ENCODE results near the gene CYP4F22.
"Not testable (repeated sequence)": the region's sequence is repeated elsewhere in the genome, so short reads cannot be mapped to it uniquely, and the experiment has no call there.

CYP4F22 gene

DNA sequence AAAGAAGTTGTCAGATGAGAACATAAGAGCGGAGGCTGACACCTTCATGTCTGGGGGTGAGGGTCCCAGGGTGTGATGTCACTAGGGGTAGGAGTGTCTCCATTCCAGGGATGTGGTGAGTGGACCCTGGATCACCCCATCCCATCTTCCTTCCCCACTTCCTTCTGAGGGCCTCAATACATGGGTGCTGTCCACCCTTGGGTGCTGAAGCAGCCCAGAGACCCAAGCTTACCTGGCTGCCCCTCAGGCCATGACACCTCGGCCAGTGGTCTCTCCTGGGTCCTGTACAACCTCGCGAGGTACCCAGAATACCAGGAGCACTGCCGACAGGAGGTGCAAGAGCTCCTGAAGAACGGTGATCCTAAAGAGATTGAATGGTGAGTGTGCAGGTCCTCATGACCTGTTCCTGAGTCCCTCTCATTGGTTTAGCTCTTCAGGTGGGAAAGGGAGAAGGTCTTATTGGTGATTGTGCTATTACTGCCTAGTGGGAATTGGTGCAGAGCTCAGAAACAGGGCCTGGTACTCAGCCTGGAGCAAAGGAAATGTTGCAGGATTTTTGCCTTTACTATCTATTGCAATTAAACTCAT, 69.0 kb downstream of the CYP4F22 start:
- DNase-seq = no peak

DNA sequence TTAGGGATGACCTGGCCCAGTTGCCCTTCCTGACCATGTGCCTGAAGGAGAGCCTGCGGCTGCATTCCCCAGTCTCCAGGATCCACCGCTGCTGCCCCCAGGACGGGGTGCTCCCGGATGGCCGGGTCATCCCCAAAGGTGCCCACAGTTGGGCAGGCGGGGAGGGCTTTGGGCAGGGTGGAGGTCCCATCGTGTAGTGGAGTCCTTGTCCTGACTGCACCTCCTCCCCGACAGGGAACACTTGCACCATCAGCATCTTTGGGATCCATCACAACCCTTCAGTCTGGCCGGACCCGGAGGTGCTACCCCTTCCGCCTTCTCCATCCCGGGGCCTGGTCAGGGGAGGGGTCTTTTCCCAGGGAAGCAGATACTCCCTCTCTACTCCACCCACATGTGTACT, 75.0 kb downstream of the CYP4F22 start:
- DNase-seq = no peak

DNA sequence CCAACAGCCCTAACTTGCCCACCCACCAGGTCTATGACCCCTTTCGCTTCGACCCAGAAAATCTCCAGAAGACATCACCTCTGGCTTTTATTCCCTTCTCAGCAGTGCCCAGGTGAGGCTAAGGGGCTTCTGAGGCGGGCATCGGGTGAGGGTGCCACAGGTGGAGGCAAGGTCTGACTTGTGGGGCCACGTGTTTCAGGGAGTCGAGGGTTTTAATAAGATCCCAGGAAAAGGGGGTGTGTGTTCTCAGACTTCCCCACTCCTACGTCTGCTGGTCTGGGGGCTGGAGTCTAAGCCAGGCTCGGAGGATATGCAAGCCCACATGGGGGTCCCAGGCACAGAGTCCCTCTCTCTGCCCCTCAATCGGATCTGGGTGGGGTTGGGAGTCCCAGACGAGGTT, 75.8 kb downstream of the CYP4F22 start:
- no peak for DNase-seq

DNA sequence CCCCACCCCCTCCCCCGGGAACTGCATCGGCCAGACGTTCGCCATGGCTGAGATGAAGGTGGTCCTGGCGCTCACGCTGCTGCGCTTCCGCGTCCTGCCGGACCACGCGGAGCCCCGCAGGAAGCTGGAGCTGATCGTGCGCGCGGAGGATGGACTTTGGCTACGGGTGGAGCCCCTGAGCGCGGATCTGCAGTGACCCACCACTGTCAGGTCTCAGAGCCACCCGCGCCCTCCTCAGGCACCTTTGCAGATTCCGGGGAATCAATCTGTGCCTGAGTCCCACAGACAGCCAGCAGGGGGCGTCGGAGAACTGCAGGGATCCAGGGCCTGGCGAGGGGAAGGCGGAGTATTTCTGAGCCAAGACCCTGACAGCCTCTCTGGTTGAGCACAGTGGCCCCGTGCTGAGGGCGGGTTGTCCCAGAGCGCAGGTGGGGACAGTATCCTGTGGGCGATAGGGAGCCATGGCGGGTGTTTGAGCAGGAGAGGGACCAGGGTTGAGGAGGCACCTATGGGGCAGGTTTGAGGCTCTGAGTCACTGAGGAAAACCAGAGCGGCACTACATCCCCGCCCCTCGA, 76.3 kb downstream of the CYP4F22 start:
- DNase-seq = peak; percentile 2 to 36 (median 7)

DNA sequence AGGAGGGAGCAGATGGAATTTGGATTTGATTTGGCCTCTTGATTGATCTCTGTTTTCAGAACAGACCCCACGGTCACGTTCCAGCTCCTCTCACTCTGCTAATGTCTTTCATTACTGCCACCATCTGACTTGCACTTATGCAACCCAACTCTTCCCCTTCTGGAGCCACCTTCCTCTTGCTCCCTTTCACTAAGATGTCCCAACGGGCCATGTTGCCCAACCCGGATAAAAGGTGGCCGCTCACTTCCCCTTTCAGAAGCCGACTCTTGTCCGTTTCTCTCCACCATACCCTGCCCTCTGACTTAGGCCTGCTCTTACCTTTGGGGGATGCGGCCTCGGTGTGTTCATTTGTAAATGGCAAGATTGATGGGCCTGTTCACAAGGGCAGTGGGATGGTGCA, 79.3 kb downstream of the CYP4F22 start:
- DNase-seq = no peak

DNA sequence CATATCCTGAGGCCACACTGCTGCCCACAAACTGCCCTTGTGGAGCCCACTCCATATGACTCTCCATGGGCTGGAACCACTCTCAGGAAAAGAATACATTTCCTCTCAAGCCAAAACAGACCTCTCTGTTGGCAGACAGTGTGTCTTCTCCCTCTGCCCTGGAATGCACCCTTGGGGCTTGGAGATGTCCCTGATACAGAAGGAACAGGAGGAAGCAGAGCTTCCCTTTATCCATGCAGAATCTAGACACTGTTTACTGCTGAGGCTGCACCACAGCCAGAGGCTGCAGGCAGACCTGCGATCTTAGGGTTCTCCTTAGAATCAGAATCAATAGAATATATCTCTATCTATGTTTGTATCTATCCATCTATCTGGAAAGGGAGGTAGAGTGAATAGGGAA, 79.9 kb downstream of the CYP4F22 start:
- DNase-seq = no peak

DNA sequence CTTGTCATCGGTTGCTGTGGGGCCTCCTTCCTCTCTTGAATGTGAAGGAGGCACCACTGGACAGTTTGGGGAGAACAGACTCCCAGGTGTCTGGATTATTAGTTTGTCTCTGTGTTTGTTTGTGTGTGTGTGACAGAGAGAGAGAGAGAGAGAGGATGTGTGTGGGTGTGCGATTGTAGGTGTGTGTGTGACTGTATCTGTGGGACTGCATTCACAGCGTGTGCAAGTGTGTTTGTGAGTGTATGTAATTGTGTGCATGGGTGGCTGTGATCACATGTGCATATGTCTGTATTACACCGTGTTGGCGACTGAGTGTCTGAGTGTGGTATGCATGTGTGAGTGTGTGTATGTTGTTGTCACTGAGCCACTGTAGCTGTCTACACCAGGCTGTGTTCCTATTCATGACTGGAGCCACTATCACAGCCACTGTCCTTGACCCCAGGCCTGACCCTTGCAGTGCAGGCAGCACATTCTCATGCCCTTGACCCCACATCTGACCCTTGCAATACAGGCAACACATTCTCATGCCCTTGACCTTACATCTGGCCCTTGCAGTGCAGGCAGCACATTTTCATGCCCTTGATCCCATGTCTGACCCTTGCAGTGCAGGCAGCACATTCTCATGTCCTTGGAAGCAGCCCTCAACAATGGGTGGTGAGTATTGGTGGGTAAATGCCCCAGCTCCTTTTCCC, 81.6 kb downstream of the CYP4F22 start:
- no peak for DNase-seq

DNA sequence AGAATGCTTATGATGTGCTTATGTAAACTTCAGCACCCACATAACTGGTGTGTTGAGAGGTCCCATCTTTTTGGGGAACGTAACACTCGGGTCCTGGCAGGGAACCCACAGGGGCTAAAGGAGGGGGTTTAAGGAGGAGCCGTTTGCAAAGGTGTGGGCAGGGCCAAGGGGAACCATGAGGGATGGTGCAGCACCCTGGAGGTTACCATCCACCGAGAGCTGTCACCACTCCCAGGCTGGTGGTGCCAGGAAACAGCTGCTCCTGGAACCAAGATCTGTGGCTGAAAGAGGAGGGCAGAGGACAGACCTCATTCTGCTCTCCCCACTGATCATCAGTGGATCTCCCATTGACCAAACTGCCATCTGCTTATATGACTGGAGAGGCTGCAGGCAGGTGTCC, 83.5 kb downstream of the CYP4F22 start:
- DNase-seq = no peak

DNA sequence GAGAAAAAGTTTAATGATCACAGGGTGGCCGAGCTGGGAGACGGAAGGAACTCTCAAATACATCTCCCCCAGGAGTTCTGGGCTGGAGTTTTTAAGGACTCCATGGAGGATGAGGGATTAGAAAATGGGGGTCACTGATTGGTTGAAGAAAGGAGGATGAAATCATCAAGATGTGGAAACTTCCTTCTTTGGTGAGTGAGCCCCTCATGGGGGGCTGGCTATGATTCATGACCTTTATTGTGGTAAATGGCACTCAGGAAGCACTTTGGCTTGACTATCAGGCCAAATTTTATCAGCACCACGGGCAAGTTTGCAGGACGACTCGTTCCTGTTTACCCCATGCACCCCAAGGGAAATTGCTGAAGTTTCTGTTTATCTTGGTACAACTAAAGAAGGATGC, 84.2 kb downstream of the CYP4F22 start:
- DNase-seq = not testable (repeated sequence)

DNA sequence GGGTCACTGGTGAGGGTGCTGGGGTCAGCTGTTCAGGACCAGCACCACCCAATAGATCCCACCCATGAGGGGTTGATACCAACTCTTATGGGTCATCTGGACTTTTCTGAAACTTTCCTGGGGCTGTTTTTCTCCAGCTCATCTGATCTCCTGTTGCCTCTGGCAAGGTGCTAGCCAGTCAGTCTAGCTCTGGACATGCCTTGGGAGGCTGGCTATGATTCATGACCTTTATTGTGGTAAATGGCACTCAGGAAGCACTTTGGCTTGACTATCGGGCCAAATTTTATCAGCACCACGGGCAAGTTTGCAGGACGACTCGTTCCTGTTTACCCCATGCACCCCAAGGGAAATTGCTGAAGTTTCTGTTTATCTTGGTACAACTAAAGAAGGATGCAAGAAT, 85.4 kb downstream of the CYP4F22 start:
- not testable (repeated sequence) for DNase-seq

DNA sequence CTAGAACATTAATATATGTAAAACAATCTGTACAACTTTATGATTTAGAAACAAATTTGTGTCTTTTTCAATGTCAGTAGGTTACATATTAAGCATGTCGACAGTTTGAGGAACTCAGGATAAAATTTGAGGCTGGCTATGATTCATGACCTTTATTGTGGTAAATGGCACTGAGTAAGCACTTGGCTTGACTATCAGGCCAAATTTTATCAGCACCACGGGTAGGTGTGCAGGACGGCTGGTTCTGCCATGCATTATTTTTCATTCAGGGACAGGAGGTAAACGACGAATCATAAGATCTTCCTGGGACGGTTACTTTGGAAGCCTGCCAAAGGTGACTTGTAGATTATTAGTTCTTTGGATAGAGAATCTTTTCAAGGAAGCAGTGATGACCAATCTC, 86.7 kb downstream of the CYP4F22 start:
- no peak for DNase-seq

Data from NCI-H1417 (cell line).